Stimulated activated CD8-positive, alpha-beta memory T cell treated with anti-CD3 and anti-CD28 coated beads, Interleukin-4, amount 100 ng/mL, for 48 hours (primary cell): ENCODE measurements around the gene AMZ2.
"Not testable (repeated sequence)": the region's sequence is repeated elsewhere in the genome, so short reads cannot be mapped to it uniquely, and the experiment has no call there.

Experiments
- DNase-seq: peaks from one replicate; pipeline ENCODE4 v3.0.0-alpha.2; 2020

AMZ2 gene

DNA sequence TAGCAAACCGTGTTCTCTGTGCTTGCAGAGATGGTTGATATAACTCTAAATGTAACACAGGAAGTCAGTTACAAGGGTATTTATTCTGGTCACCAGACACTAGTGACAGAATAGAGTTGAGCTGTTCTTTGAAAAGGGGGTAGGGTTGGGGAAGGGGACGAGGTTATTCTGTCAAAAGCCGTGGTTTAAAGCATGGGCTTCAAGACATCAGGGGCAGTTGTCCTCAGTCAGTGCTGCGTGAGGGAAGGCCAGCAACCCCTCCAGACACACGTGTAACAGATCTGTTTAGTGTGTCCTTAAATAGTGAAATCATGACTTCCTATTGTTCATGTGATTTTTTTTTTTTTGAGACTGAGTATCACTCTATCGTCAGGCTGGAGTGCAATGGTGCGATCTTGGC, 5.6 kb downstream of the AMZ2 start:
- not testable (repeated sequence) for DNase-seq

DNA sequence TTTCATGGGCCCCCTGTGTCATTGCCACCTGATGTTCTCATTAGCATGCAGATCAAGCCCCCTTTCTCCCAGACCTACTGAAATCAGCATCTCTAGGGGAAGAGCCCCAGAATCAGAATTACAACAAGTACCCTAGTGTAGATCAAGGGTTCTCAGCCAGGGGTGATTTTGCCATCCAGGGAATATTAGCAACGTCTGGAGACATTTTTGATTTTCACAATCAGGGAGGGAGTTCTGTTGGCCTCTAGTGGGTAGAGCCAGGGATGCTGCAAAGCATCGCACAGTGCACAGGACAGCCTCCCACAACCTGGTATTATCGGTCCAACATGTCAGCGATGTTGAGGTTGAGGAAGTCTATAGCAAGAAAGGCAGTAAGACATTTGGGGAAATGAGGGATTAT, 7.3 kb downstream of the AMZ2 start:
- no peak for DNase-seq

GRCh38 chr17:68255731-68256538, 8.1 kb downstream of the AMZ2 start:
- DNase-seq = no peak

DNA sequence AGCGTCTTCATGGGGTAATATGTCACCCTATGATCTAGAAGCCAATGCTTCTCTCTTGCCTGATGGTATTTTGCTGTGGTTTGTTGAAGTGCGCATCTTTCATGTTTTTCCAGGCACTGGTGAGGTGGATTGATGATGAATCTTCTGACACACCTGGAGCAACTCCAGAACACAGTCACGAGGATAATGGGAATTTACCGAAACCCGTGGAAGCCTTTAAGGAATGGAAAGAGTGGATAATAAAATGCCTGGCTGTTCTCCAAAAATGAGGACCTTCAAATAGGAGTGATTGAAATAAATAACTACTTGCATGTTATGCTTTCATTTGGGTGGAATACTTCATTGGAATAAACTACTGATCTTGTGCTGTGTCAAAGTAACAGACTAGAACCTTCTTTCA, 8.9 kb downstream of the AMZ2 start:
- DNase-seq = not testable (repeated sequence)

GRCh38 chr17:68257934-68258333, 10.1 kb downstream of the AMZ2 start:
- DNase-seq = no peak

- DNase-seq = peak; percentile 78
Measured at GRCh38 chr17:68258890-68259647, 11.2 kb downstream of the AMZ2 start.

GRCh38 chr17:68259648-68259951, 11.8 kb downstream of the AMZ2 start:
- not testable (repeated sequence) for DNase-seq

DNA sequence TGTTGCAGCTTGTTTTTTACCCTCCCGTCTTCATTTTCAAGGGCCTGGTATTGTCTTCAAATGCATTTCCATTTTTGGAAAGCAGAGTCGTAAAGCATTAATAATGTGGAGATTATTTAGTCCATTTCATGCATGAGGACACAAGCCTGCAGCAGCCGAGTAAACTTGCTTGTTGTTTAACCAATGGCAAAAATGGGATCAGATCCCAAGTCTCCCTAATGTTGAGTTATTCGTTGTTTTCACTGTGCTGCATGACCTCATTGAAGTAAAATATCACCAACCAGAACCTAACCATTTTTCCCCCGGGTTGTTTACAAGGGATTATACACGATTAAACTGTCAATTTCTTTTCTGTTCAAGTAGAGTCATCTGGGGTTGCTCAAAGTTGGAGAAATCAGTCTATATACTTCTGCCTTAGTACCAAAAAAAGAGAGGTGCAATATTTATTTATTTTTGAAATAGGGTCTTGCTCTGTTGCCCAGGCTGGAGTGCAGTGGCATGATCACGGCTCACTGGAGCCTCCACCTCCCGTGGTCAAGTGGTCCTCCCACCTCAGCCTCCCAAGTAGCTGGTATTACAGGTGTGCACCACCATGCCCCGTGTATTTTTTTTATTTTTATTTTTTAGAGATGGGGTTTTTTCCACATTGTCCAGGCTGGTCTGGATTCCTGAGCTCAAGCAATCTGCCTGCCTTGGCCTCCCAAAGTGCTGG, 12.4 kb downstream of the AMZ2 start:
- no peak for DNase-seq

- DNase-seq = not testable (repeated sequence)
Measured at GRCh38 chr17:68262467-68262866, 14.6 kb downstream of the AMZ2 start.

GRCh38 chr17:68263101-68263681, 15.3 kb downstream of the AMZ2 start:
- not testable (repeated sequence) for DNase-seq

DNA sequence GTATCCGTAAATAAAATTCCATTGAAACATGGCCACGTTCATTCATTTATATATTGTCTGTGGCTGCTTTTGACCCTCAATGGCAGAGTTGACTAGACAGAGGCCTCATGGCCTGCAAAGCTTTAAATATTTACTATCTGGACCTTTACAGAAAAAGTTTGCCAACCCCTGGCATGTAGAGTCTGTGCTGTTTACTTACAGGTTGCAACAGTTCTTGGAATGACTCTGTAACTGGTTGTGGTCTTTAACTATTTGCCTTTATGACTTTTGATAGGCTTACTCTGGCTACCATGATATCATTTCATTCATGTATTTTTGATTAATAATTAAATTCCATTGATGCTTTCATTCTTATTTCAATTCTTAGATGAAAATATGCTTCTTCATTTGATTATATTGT, 18.0 kb downstream of the AMZ2 start:
- not testable (repeated sequence) for DNase-seq

- no peak for DNase-seq
Measured at GRCh38 chr17:68273722-68274121, 25.9 kb downstream of the AMZ2 start.

DNA sequence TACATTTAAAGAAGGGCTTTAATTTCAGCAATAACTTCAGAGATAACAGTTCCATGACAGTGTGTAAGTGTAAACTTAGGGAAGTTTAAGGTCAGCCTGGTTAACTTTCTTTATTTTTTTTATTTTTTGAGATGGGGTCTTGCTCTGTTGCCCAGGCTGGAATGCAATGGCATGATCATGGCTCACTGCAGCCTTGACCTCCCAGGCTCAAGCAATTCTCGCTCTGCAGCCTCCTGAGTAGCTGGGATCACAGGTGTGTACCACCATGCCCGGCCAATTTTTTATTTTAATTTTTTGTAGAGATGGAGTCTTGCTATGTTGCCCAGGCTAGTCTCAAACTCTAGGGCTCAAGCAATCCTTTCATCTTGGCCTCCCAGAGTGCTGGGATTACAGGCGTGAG, 28.5 kb downstream of the AMZ2 start:
- DNase-seq = not testable (repeated sequence)

DNA sequence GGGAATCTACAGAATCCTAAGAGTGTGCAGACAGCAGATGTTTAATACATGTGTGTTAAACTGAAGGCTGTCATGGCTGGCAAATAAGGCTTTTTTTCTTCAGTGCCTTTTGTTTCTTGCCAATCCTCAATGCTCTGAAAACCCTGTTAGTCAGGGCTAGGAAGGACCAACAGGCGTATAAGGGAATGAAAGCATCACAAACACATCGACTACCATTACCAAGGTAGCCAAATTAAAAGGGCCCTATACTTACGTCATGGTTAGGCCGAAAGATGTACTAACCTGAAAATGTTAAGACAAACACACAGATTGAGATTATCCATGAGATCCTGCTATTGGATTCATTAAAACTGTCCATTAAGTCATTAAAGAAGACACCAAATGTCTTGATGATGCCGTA, 30.0 kb downstream of the AMZ2 start:
- no peak for DNase-seq

DNA sequence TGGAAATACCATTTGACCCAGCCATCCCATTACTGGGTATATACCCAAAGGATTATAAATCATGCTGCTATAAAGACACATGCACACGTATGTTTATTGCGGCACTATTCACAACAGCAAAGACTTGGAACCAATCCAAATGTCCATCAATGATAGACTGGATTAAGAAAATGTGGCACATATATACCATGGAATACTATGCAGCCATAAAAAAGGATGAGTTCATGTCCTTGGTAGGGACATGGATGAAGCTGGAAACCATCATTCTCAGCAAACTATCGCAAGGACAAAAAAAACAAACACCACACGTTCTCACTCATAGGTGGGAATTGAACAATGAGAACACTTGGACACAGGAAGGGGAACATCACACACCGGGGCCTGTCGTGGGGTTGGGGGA, 34.1 kb downstream of the AMZ2 start:
- not testable (repeated sequence) for DNase-seq

DNA sequence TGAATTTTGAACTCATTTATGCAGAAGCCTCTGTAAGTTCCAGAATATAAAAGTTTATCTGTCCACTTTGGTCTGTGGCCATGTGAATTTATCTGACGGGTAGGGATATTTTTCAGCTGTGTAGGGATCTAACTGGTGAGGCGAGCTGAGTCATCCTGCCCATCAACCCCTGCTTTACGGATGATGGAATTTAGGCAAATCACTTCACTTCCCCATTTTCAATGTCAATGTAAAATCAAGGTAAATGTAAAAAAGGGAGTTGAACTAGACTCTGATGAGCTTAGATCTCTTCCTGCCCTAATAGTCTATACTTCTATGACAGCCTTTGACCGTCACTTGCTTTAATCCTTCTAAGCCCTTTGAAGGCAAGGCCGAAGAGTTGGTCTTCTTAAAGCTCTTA, 40.5 kb downstream of the AMZ2 start:
- DNase-seq = no peak

DNA sequence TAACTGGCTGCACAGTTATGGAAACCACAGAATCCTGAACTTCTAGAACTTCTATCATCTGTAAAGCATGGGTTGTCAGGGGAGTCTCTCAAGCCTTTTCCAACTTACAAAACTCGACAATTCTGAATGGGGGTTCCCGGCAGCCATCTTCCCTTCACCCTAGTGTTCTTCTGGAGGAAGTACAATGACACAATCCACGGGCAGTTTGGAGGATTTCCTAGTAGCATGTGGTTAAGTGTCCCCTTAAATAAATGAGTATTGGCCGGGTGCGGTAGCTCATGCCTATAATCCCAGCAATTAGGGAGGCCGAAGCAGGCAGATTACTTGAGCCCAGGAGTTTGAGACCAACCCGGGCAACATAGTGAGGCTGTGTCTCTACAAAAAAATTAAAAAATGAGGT, 41.0 kb downstream of the AMZ2 start:
- peak; percentile 43 for DNase-seq

DNA sequence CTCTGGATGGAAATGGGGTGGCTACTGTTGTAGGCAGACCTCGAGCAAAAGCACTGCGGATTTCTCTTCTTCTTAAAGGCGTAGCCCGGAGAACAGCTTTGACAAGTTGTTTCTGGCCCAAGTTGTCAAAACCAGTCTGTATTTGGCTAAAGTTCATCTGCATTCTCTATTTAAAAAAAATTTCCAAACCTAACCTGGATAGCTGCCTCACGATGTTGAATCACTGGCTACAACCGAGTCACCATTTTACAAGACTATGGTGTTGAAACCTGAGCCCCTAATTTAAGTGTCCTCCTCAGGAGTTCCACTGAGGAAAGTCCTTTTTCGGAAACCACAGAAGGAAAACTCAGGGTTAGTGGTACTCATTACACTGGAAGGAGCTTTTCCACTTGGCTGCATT, 41.6 kb downstream of the AMZ2 start:
- no peak for DNase-seq

GRCh38 chr17:68289936-68290267, 42.1 kb downstream of the AMZ2 start:
- no peak for DNase-seq

- DNase-seq = peak; percentile 70
Measured at GRCh38 chr17:68290268-68290954, 42.6 kb downstream of the AMZ2 start.

- DNase-seq = peak; percentile 85
Measured at GRCh38 chr17:68290955-68291835, 43.4 kb downstream of the AMZ2 start, which contains the start of the genes ARSG and SLC16A6. TSS of gene ARSG (plus strand) at chr17:68291495. CDS start at chr17:68307494, 15,999 bp downstream. TSS of gene SLC16A6 (minus strand) at chr17:68291127. CDS start at chr17:68278320, 12,807 bp downstream.
